Esophagus muscularis mucosa (tissue), 4 donors: ENCODE results near the gene SBNO2.

Experiments
- EP300 ChIP-seq: sonication (generic); formaldehyde crosslinking; IDR thresholded peaks from one replicate; pipeline ENCODE4 v1.6.1; 2017; ENCODE audit warnings: antibody characterized with exemption
- POLR2A ChIP-seq: fragments of 450-650 bp; IDR thresholded peaks from one replicate; pipeline ENCODE4 v1.6.1; 2017; ENCODE audit warnings: antibody characterized with exemption, moderate library complexity, mild to moderate bottlenecking, low read depth
- TF ChIP-seq, protein P1 (sequence below), 3 experiments: fragments of 200-600 bp in 2 of 3; fragments of 450-650 bp in 1 of 3; sonication (generic) in 2 of 3; IDR thresholded peaks; one replicate each; pipeline ENCODE4 v1.5.1; 2017 to 2019; ENCODE audit warnings: antibody characterized with exemption in 3 of 3, mild to moderate bottlenecking in 2 of 3, moderate library complexity in 1 of 3

DNA sequence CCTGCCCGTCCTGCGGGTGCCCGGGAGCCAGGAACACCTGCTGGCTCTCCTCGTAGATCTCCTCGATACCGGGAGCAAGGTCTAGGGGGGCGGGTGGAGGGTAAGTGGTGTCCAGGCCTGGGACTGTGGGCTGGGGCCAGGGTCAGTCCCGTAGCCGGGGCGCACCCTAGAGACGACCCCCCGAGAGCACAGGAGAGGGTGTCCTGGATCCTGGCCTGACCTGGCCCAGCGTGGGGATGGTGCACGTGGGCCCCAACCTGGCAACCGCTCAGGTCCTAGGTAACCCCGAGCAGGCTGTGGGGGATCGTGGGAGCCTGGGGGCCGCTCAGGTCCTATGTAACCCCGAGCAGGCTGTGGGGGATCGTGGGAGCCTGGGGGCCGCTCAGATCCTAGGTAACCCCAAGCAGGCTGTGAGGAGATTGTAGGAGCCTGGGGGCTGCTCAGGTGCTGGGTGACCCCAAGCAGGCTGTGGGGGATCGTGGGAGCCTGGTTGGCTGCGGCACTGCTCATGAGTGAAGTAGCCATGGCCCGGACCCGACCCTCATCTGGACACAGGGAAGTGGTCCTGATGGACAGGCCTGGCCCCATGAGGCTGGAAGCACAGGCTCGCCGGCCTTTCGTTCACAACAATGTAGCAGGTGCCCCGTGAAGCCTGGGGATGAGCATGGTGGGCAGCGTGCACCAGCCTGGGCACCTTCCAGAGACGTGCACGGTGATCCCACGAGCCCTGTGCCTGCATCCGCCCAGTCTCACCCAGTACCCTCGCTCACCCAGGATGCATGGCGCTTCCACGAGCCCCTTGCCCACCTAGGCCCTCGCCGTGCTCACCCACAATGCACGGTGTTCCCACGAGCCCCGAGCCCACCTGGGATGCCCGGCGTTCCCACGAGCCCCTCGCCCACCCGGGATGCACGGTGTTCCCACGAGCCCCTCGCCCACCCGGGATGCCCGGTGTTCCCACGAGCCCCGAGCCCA lies 64.1 kb downstream of the SBNO2 start:
- TF ChIP-seq, protein P1, sequence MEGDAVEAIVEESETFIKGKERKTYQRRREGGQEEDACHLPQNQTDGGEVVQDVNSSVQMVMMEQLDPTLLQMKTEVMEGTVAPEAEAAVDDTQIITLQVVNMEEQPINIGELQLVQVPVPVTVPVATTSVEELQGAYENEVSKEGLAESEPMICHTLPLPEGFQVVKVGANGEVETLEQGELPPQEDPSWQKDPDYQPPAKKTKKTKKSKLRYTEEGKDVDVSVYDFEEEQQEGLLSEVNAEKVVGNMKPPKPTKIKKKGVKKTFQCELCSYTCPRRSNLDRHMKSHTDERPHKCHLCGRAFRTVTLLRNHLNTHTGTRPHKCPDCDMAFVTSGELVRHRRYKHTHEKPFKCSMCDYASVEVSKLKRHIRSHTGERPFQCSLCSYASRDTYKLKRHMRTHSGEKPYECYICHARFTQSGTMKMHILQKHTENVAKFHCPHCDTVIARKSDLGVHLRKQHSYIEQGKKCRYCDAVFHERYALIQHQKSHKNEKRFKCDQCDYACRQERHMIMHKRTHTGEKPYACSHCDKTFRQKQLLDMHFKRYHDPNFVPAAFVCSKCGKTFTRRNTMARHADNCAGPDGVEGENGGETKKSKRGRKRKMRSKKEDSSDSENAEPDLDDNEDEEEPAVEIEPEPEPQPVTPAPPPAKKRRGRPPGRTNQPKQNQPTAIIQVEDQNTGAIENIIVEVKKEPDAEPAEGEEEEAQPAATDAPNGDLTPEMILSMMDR (IDR thresholded peaks at IDR 0.05) = no peak
- no peak for TF ChIP-seq POLR2A
- TF ChIP-seq EP300 = no peak
